Mesenchymal stem cell (in vitro differentiated cells and primary cell): Measurements from ENCODE around the gene APBA1.

Source experiments
- DNase-seq: peaks from one replicate; pipeline ENCODE4 v3.0.0-alpha.2; 2013
- H2AFZ ChIP-seq: one replicate; pipeline ENCODE4 v1.6.1; 2013; ENCODE audit warnings: low read depth, mild to moderate bottlenecking, control low read depth, inconsistent platforms, low read length, moderate library complexity
- H2AK5ac ChIP-seq: 2 replicates; pipeline ENCODE4 v1.6.1; 2013; ENCODE audit warnings: low read length, moderate library complexity, mild to moderate bottlenecking, inconsistent platforms; ENCODE audit not compliant: severe bottlenecking
- H2BK120ac ChIP-seq: one replicate; pipeline ENCODE4 v1.6.1; 2013; ENCODE audit warnings: low read depth, mild to moderate bottlenecking, inconsistent platforms, low read length, moderate library complexity
- H2BK12ac ChIP-seq, 2 experiments: one replicate each; pipeline ENCODE4 v1.6.1; 2013; ENCODE audit warnings: inconsistent platforms in 2 of 2, low read length in 2 of 2, mild to moderate bottlenecking in 2 of 2, moderate library complexity in 2 of 2, control low read depth in 1 of 2
- H2BK15ac ChIP-seq: one replicate; pipeline ENCODE4 v1.6.1; 2013; ENCODE audit warnings: mild to moderate bottlenecking, low read depth, inconsistent platforms; ENCODE audit not compliant: poor library complexity, severe bottlenecking
- H2BK5ac ChIP-seq: 2 replicates; pipeline ENCODE4 v1.6.1; 2013; ENCODE audit warnings: low read depth, mild to moderate bottlenecking, low read length, control low read depth, inconsistent platforms; ENCODE audit not compliant: poor library complexity, severe bottlenecking
- H3K14ac ChIP-seq, 2 experiments: one replicate each; pipeline ENCODE4 v1.6.1; 2013; ENCODE audit warnings: inconsistent platforms in 2 of 2, low read length in 2 of 2, control low read depth in 1 of 2, mild to moderate bottlenecking in 1 of 2, moderate library complexity in 1 of 2
- H3K18ac ChIP-seq, 2 experiments: one replicate each; pipeline ENCODE4 v1.6.1; 2013; ENCODE audit warnings: inconsistent platforms in 2 of 2, low read length in 2 of 2, control low read depth in 1 of 2, low read depth in 1 of 2, mild to moderate bottlenecking in 1 of 2
- H3K23ac ChIP-seq, 2 experiments: one replicate each; pipeline ENCODE4 v1.6.1; 2013; ENCODE audit warnings: inconsistent platforms in 2 of 2, low read length in 2 of 2, mild to moderate bottlenecking in 2 of 2, moderate library complexity in 2 of 2, control low read depth in 1 of 2
- H3K27ac ChIP-seq: 2 replicates; pipeline ENCODE4 v1.5.1; 2013; ENCODE audit warnings: mild to moderate bottlenecking, moderate library complexity, low read length, control low read depth, inconsistent platforms; ENCODE audit not compliant: poor library complexity, severe bottlenecking
- H3K27me3 ChIP-seq, 2 experiments: 2 replicates each; pipeline versions ENCODE4 v1.6.1 to v1.7.0; 2013; ENCODE audit warnings: low read length in 2 of 2, mild to moderate bottlenecking in 2 of 2, moderate library complexity in 2 of 2, control low read depth in 1 of 2, inconsistent platforms in 1 of 2; ENCODE audit not compliant: control insufficient read depth in 1 of 2, insufficient read depth in 1 of 2
- H3K36me3 ChIP-seq, 2 experiments: 2 replicates each; pipeline versions ENCODE4 v1.6.1 to v1.7.0; 2013; ENCODE audit warnings: low read length in 2 of 2, control low read depth in 1 of 2, inconsistent platforms in 1 of 2, low read depth in 1 of 2, mild to moderate bottlenecking in 1 of 2; ENCODE audit not compliant: insufficient read depth in 2 of 2, control insufficient read depth in 1 of 2
- H3K4ac ChIP-seq, 2 experiments: one replicate each; pipeline ENCODE4 v1.6.1; 2013; ENCODE audit warnings: inconsistent platforms in 2 of 2, low read length in 2 of 2, mild to moderate bottlenecking in 2 of 2, moderate library complexity in 2 of 2, control low read depth in 1 of 2, low read depth in 1 of 2
- H3K4me1 ChIP-seq: 2 replicates; pipeline ENCODE4 v1.6.1; 2013; ENCODE audit warnings: low read depth, low read length, control low read depth; ENCODE audit not compliant: control insufficient read depth, insufficient read depth
- H3K4me2 ChIP-seq: 2 replicates; pipeline ENCODE4 v1.6.1; 2013; ENCODE audit warnings: low read length, mild to moderate bottlenecking, inconsistent platforms; ENCODE audit not compliant: poor library complexity, severe bottlenecking
- H3K4me3 ChIP-seq, 2 experiments: 2 replicates each; pipeline versions ENCODE4 v1.5.1 to v1.7.0; 2013; ENCODE audit warnings: low read length in 2 of 2, mild to moderate bottlenecking in 2 of 2, control low read depth in 1 of 2, low read depth in 1 of 2; ENCODE audit not compliant: insufficient read depth in 1 of 2
- H3K79me1 ChIP-seq: replicated peaks from 2 replicates; pipeline ENCODE4 v1.6.1; 2013; ENCODE audit warnings: mild to moderate bottlenecking, control low read depth, low read length, inconsistent platforms; ENCODE audit not compliant: poor library complexity, severe bottlenecking
- H3K9ac ChIP-seq: 2 replicates; pipeline ENCODE4 v1.7.0; 2013; ENCODE audit warnings: mild to moderate bottlenecking, low read length, moderate library complexity
- H3K9me3 ChIP-seq: 2 replicates; pipeline ENCODE4 v1.7.0; 2013; ENCODE audit warnings: mild to moderate bottlenecking, low read length; ENCODE audit not compliant: control insufficient read depth
- H4K8ac ChIP-seq: one replicate; pipeline ENCODE4 v1.6.1; 2013; ENCODE audit warnings: inconsistent platforms, mild to moderate bottlenecking, low read length, moderate library complexity
- H4K91ac ChIP-seq: one replicate; pipeline ENCODE4 v1.6.1; 2013; ENCODE audit warnings: mild to moderate bottlenecking, low read length, inconsistent platforms
- WGBS: methylation state at CpG from one replicate; pipeline ENCODE4 v1.1.7; 2013; ENCODE audit warnings: mixed read lengths; 5-methylcytosine and 5-hydroxymethylcytosine counted together

The APBA1 gene

DNA sequence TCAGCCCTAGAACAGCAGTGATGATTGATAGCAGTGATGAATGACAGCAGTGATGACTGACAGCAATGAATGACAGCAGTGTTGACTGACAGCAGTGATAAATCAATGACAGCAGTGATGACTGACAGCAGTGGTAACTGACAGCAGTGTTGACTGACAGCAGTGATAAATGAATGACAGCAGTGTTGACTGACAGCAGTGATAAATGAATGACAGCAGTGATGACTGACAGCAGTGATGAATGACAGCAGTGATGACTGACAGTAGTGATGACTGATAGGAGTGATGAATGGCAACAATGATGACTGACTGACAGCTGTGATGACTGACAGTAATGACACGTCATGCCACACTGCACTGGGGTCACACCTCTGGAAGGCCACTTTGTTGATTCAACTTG is 240.4 kb downstream of the APBA1 start:
- Histone ChIP-seq H2BK15ac (no peak overlapping the region), H3K9me3 (no peaks in the 10 kb centered on the region), H4K8ac (no peak overlapping the region), H3K18ac (no peak overlapping the region), H3K14ac (no peak overlapping the region), H2AK5ac (no peak overlapping the region), H3K4me2 (no peak overlapping the region), H4K91ac (no peak overlapping the region), H3K27me3 (no peaks in the 10 kb centered on the region), H2BK120ac (no peak overlapping the region), H3K27ac (no peak overlapping the region), H3K79me1 (no peaks in the 10 kb centered on the region), H3K9ac (no peak overlapping the region), H3K23ac (no peak overlapping the region), H3K4ac (no peak overlapping the region), H3K4me1 (peaks cover 5% of the 10 kb centered on the region), H2AFZ (no peak overlapping the region), H2BK12ac (no peak overlapping the region), H3K36me3 (peaks cover 7 to 10% of the 10 kb centered on the region in 2 experiments), H2BK5ac (no peak overlapping the region), H3K4me3 (no peak overlapping the region)
- DNase-seq, result no peak
- 94% methylated on average over 1 of the region's 1 CpG for WGBS

- Histone ChIP-seq H4K91ac (no peak overlapping the region), H3K4ac (no peak overlapping the region), H3K27ac (no peak overlapping the region), H2AFZ (no peak overlapping the region), H3K9me3 (no peaks in the 10 kb centered on the region), H3K23ac (no peak overlapping the region), H2BK12ac (no peak overlapping the region), H2AK5ac (no peak overlapping the region), H3K79me1 (no peaks in the 10 kb centered on the region), H3K36me3 (peaks cover 7 to 10% of the 10 kb centered on the region in 2 experiments), H3K18ac (no peak overlapping the region), H2BK15ac (no peak overlapping the region), H3K9ac (no peak overlapping the region), H3K4me1 (peaks cover 5% of the 10 kb centered on the region), H2BK5ac (no peak overlapping the region), H2BK120ac (no peak overlapping the region), H3K14ac (no peak overlapping the region), H4K8ac (no peak overlapping the region), H3K4me2 (no peak overlapping the region), H3K27me3 (no peaks in the 10 kb centered on the region), H3K4me3 (no peak overlapping the region)
- 88% methylated on average over 13 of the region's 13 CpGs for WGBS
- no peak for DNase-seq
Measured at GRCh38 chr9:69431203-69431602, 241.0 kb downstream of the APBA1 start.

GRCh38 chr9:69430206-69430605 is 242.0 kb downstream of the APBA1 start:
- Histone ChIP-seq H4K8ac (no peak overlapping the region), H3K9ac (no peak overlapping the region), H3K23ac (no peak overlapping the region), H2BK120ac (no peak overlapping the region), H3K27me3 (no peaks in the 10 kb centered on the region), H2BK12ac (no peak overlapping the region), H3K18ac (no peak overlapping the region), H3K4me1 (peaks cover 5% of the 10 kb centered on the region), H2AK5ac (no peak overlapping the region), H3K79me1 (no peaks in the 10 kb centered on the region), H3K4ac (no peak overlapping the region), H3K9me3 (no peaks in the 10 kb centered on the region), H2BK15ac (no peak overlapping the region), H2AFZ (no peak overlapping the region), H2BK5ac (no peak overlapping the region), H3K27ac (no peak overlapping the region), H4K91ac (no peak overlapping the region), H3K4me2 (no peak overlapping the region), H3K4me3 (no peak overlapping the region), H3K14ac (no peak overlapping the region), H3K36me3 (peaks cover 7 to 10% of the 10 kb centered on the region in 2 experiments)
- 97% methylated on average over 4 of the region's 4 CpGs for WGBS
- no peak for DNase-seq

DNA sequence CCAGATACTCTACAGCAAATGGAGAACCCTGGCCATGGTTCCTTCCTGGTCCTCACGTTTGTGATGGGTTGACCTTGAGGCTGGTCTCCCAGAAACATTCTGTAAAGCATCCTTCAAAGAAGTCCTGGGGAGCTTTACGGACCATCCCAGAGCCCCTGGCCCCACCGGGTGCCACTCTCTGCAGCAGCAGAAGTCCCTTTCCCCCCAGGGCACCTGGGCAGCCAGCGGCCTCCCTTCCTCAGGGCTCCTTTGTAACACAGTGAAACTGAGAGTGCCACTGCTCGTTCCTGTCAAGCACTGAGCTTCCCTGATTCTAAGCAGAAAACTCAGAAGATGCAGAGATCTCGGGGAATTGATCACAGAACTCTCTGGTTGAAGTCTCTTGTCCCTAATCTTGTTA is 242.9 kb downstream of the APBA1 start:
- Histone ChIP-seq H3K4me1 (peaks cover 12% of the 10 kb centered on the region), H3K9me3 (no peaks in the 10 kb centered on the region), H3K4me3 (no peak overlapping the region), H2BK120ac (no peak overlapping the region), H3K36me3 (peaks cover 7 to 10% of the 10 kb centered on the region in 2 experiments), H3K9ac (no peak overlapping the region), H2BK15ac (no peak overlapping the region), H2AK5ac (no peak overlapping the region), H3K27me3 (no peaks in the 10 kb centered on the region), H2BK12ac (no peak overlapping the region), H2AFZ (no peak overlapping the region), H3K4me2 (no peak overlapping the region), H2BK5ac (no peak overlapping the region), H4K91ac (no peak overlapping the region), H4K8ac (no peak overlapping the region), H3K18ac (no peak overlapping the region), H3K23ac (no peak overlapping the region), H3K4ac (no peak overlapping the region), H3K14ac (no peak overlapping the region), H3K79me1 (no peaks in the 10 kb centered on the region), H3K27ac (no peak overlapping the region)
- no peak for DNase-seq
- 84% methylated on average over 6 of the region's 6 CpGs for WGBS
